ENCODE results near the gene SNX10. TPM values are rescaled to one million over a fixed set of nuclear protein-coding genes. Genes with fewer than 3 reads are reported as not detected.
"Not testable (repeated sequence)": the region's sequence is repeated elsewhere in the genome, so short reads cannot be mapped to it uniquely, and the experiment has no call there.

SNX10 gene
- total RNA-seq, 1 experiment from 2014 or later = 7.9 TPM

GRCh38 chr7:26250239-26250638, 41.4 kb upstream of the SNX10 start:
- ChIA-PET CTCF (no interaction called here), POLR2A (ENCODE audit: unreplicated experiment) (no interaction called here)
- no peak for ATAC-seq
- H3K4me1 ChIP-seq (ENCODE audit: insufficient read depth, low read length) = no peaks in the 10 kb centered on the region
- H3K36me3 ChIP-seq (ENCODE audit: low read depth, low read length) = no peaks in the 10 kb centered on the region
- intact Hi-C loops (cut with micrococcal nuclease) = no loop called here
- no peaks in the 10 kb centered on the region; the same call in 1 of the 2 replicates for H3K27me3 ChIP-seq (ENCODE audit: low read length)
- no peak overlapping the region for H3K9ac ChIP-seq (ENCODE audit: low read length)
- H2AFZ ChIP-seq (ENCODE audit: low read length) = no peak overlapping the region
- no peaks in the 10 kb centered on the region for H3K79me2 ChIP-seq (ENCODE audit: low read length)
- H3K4me2 ChIP-seq (ENCODE audit: low read length) = no peak overlapping the region
- no peaks in the 10 kb centered on the region for H3K9me2 ChIP-seq (replicated peaks; ENCODE audit: low read length)
- no peak for DNase-seq
- no peak overlapping the region for H3K4me3 ChIP-seq (ENCODE audit: low read length)
- no TSS peak for BruUV-seq (replicated peaks)
- H4K20me1 ChIP-seq (ENCODE audit: low read length) = no peaks in the 10 kb centered on the region
- H3K27ac ChIP-seq (ENCODE audit: low read length) = no peak overlapping the region
- H3F3A ChIP-seq (ENCODE audit: low read length, unreplicated experiment) = no peaks in the 10 kb centered on the region
- H3K9me3 ChIP-seq (ENCODE audit: low read length) = no peaks in the 10 kb centered on the region
- TF ChIP-seq EZH2phosphoT487 (IDR thresholded peaks at IDR 0.05; ENCODE audit: borderline replicate concordance, low read length) (no peak), EZH2 (IDR thresholded peaks at IDR 0.05; ENCODE audit: low read length, unreplicated experiment) (no peak), CTCF (conservative IDR thresholded peaks at IDR 0.05; ENCODE audit: low read depth, low read length) (no peak)

- H3K9me3 ChIP-seq (ENCODE audit: low read length); ATAC-seq; H2AFZ ChIP-seq (ENCODE audit: low read length); H4K20me1 ChIP-seq (ENCODE audit: low read length); H3K4me1 ChIP-seq (ENCODE audit: insufficient read depth, low read length); CTCF ChIA-PET; H3K27ac ChIP-seq (ENCODE audit: low read length); H3K4me2 ChIP-seq (ENCODE audit: low read length); H3K27me3 ChIP-seq (ENCODE audit: low read length); H3K9ac ChIP-seq (ENCODE audit: low read length); BruUV-seq (replicated peaks); H3F3A ChIP-seq (ENCODE audit: low read length, unreplicated experiment); H3K4me3 ChIP-seq (ENCODE audit: low read length); H3K36me3 ChIP-seq (ENCODE audit: low read depth, low read length); DNase-seq; POLR2A ChIA-PET (ENCODE audit: unreplicated experiment); H3K79me2 ChIP-seq (ENCODE audit: low read length); intact Hi-C loops (cut with micrococcal nuclease); H3K9me2 ChIP-seq (replicated peaks; ENCODE audit: low read length): not testable (repeated sequence)
These were observed 29.8 kb upstream of the SNX10 start for GRCh38 chr7:26261866-26262265.

GRCh38 chr7:26265065-26265464, 26.6 kb upstream of the SNX10 start:
- no peaks in the 10 kb centered on the region for H3K4me1 ChIP-seq (ENCODE audit: insufficient read depth, low read length)
- H4K20me1 ChIP-seq (ENCODE audit: low read length) = no peaks in the 10 kb centered on the region
- TF ChIP-seq EZH2phosphoT487 (IDR thresholded peaks at IDR 0.05; ENCODE audit: borderline replicate concordance, low read length) (no peak), CTCF (conservative IDR thresholded peaks at IDR 0.05; ENCODE audit: low read depth, low read length) (no peak), EZH2 (IDR thresholded peaks at IDR 0.05; ENCODE audit: low read length, unreplicated experiment) (no peak)
- no peak overlapping the region for H3K4me2 ChIP-seq (ENCODE audit: low read length)
- POLR2A ChIA-PET (ENCODE audit: unreplicated experiment) = no interaction called here
- H3K27me3 ChIP-seq (ENCODE audit: low read length) = no peaks in the 10 kb centered on the region
- no peak overlapping the region for H2AFZ ChIP-seq (ENCODE audit: low read length)
- no peak overlapping the region for H3K27ac ChIP-seq (ENCODE audit: low read length)
- CTCF ChIA-PET = no interaction called here
- no peaks in the 10 kb centered on the region for H3K79me2 ChIP-seq (ENCODE audit: low read length)
- H3K9ac ChIP-seq (ENCODE audit: low read length) = no peak overlapping the region
- DNase-seq (no peak), ATAC-seq (no peak)
- no peaks in the 10 kb centered on the region for H3K9me3 ChIP-seq (ENCODE audit: low read length)
- no peak overlapping the region for H3K4me3 ChIP-seq (ENCODE audit: low read length)
- no TSS peak for BruUV-seq (replicated peaks)
- H3K36me3 ChIP-seq (ENCODE audit: low read depth, low read length) = no peaks in the 10 kb centered on the region
- intact Hi-C loops (cut with micrococcal nuclease) = no loop called here
- H3K9me2 ChIP-seq (replicated peaks; ENCODE audit: low read length) = no peaks in the 10 kb centered on the region
- H3F3A ChIP-seq (ENCODE audit: low read length, unreplicated experiment) = no peaks in the 10 kb centered on the region

All from PC-3 (cell line).